HEK293T (cell line): ENCODE results near the gene CAMK2A.

Source experiments
- CTCF ChIA-PET: fragments of 350-600 bp; formaldehyde crosslinking; extraction: SDS; loops from one replicate; lab custom pipeline; 2021; ENCODE audit warnings: antibody characterized with exemption, inconsistent platforms; lab: Yijun Ruan, JAX
- POLR2A ChIA-PET: fragments of 350-600 bp; formaldehyde crosslinking; extraction: SDS; loops from one replicate; lab custom pipeline; 2020; ENCODE audit warnings: antibody characterized with exemption, inconsistent platforms; lab: Yijun Ruan, JAX
- DNase-seq: peaks from one replicate; pipeline ENCODE4 v3.0.0; 2012; ENCODE audit warnings: mixed read lengths; ENCODE audit errors: extremely low spot score
- ARNT ChIP-seq: fragments of 450-650 bp; IDR thresholded peaks from 2 replicates; pipeline ENCODE4 v1.6.1; 2017; ENCODE audit warnings: mild to moderate bottlenecking
- BHLHE40 ChIP-seq: fragments of 450-650 bp; IDR thresholded peaks from 2 replicates; pipeline ENCODE4 v1.6.1; 2016; ENCODE audit warnings: mild to moderate bottlenecking, moderate library complexity, borderline replicate concordance
- CTBP1 ChIP-seq: fragments of 450-650 bp; IDR thresholded peaks from 2 replicates; pipeline ENCODE4 v1.6.1; 2016; ENCODE audit warnings: borderline replicate concordance
- ELF4 ChIP-seq: fragments of 450-650 bp; IDR thresholded peaks from 2 replicates; pipeline ENCODE4 v1.6.1; 2017; ENCODE audit warnings: antibody characterized with exemption
- FOXA1 ChIP-seq: fragments of 450-650 bp; IDR thresholded peaks from 2 replicates; pipeline ENCODE4 v1.6.1; 2016; ENCODE audit warnings: mild to moderate bottlenecking
- FOXK2 ChIP-seq: fragments of 450-650 bp; IDR thresholded peaks from 2 replicates; pipeline ENCODE4 v1.6.1; 2016; ENCODE audit warnings: mild to moderate bottlenecking
- FOXM1 ChIP-seq: fragments of 450-650 bp; IDR thresholded peaks from 2 replicates; pipeline ENCODE4 v1.6.1; 2017; ENCODE audit warnings: mild to moderate bottlenecking, borderline replicate concordance
- HDGF ChIP-seq: fragments of 450-650 bp; IDR thresholded peaks from 2 replicates; pipeline ENCODE4 v1.6.1; 2017; ENCODE audit warnings: antibody characterized with exemption, borderline replicate concordance
- L3MBTL2 ChIP-seq: fragments of 450-650 bp; conservative IDR thresholded peaks from 2 replicates; pipeline ENCODE4 v1.6.1; 2016; ENCODE audit warnings: mild to moderate bottlenecking
- LEF1 ChIP-seq: fragments of 450-650 bp; IDR thresholded peaks from 2 replicates; pipeline ENCODE4 v1.6.1; 2017; ENCODE audit warnings: mild to moderate bottlenecking, borderline replicate concordance
- NFRKB ChIP-seq: fragments of 450-650 bp; IDR thresholded peaks from 2 replicates; pipeline ENCODE4 v1.6.1; 2016; ENCODE audit warnings: mild to moderate bottlenecking, moderate library complexity
- PKNOX1 ChIP-seq: fragments of 450-650 bp; IDR thresholded peaks from 2 replicates; pipeline ENCODE4 v1.6.1; 2016
- SP1 ChIP-seq: fragments of 450-650 bp; IDR thresholded peaks from 2 replicates; pipeline ENCODE4 v1.6.1; 2017
- SUZ12 ChIP-seq: fragments of 450-650 bp; IDR thresholded peaks from 2 replicates; pipeline ENCODE4 v1.6.1; 2016; ENCODE audit warnings: mild to moderate bottlenecking
- TARDBP ChIP-seq: fragments of 450-650 bp; IDR thresholded peaks from 2 replicates; pipeline ENCODE4 v1.6.1; 2016
- ZNF384 ChIP-seq: fragments of 450-650 bp; IDR thresholded peaks from 2 replicates; pipeline ENCODE4 v1.6.1; 2016

CAMK2A gene

DNA sequence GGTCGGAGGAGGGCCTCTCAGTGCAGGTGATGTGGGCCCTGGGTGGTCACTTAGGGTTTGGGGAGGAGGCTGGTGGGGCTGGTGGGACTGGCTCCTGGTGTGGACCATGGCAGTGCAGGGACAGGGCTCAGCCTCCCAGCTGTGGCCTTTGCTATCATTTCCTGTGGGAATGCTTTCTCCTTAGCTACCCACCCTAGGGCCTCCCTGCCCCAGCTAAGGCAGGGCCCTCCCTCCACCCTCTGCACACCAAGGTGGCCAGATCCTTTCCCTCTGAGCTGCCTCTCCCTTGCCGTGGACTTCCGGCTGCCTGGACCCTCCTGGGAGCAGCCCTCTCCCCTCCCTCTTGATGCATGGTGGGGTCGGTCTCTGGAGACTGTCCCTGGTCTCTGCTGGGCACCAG is 35.9 kb upstream of the CAMK2A start:
- ChIA-PET CTCF (no interaction called here), POLR2A (no interaction called here)
- DNase-seq, result no peak
- TF ChIP-seq TARDBP (no peak), CTBP1 (no peak), HDGF (no peak), SUZ12 (no peak), FOXK2 (no peak), FOXM1 (no peak)

DNA sequence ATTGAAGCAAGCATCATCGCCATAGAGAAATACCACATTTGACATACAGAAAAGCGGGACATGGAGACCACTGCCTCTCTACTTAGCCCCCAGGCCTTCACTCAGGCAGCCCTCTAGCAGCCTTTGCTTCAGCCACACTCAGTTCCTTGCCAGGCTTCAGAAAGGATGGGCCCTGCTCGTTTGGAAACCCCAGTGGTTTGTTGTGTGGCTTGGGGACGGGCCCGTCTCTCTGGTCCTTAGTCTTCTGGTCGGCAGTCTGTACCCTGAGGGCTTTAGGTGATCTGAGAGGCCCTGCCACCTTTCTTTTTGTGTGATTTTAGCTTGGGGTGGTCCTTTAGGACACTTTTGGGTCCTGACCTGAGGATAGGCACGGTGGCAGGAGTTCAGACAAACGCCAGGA is 34.2 kb upstream of the CAMK2A start:
- no peak for DNase-seq
- CTCF ChIA-PET, result no interaction called here
- TF ChIP-seq ELF4 (no peak), ZNF384 (no peak), PKNOX1 (no peak), FOXK2 (no peak), BHLHE40 (no peak), SUZ12 (no peak), CTBP1 (no peak), FOXM1 (no peak), SP1 (no peak), ARNT (no peak), TARDBP (no peak)
- POLR2A ChIA-PET, result no interaction called here

DNA sequence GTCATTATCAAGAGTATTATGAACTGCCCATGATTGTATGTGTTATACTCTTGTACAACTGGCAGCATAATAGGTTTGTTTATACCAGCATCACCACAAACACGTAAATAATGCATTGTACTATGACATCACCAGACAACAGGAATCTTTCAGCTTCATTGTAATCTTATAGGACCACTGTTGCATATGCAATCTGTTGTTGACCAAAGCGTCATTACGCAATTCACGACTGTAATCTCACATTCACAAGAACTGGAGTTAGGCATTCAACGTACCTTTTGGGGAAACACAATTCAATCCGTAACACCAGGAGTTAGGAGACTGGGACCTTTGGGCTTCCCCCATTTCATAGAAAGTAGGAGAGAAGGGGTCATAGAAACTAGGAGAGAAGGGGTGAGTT is 33.5 kb upstream of the CAMK2A start:
- CTCF ChIA-PET, result no interaction called here
- DNase-seq, result no peak
- POLR2A ChIA-PET, result no interaction called here
- TF ChIP-seq FOXM1 (no peak), NFRKB (no peak), FOXA1 (no peak), PKNOX1 (no peak), ARNT (no peak), LEF1 (no peak), L3MBTL2 (no peak), ELF4 (no peak), SUZ12 (no peak), BHLHE40 (no peak), SP1 (no peak), FOXK2 (no peak), CTBP1 (no peak), TARDBP (no peak), ZNF384 (no peak), HDGF (no peak)

DNA sequence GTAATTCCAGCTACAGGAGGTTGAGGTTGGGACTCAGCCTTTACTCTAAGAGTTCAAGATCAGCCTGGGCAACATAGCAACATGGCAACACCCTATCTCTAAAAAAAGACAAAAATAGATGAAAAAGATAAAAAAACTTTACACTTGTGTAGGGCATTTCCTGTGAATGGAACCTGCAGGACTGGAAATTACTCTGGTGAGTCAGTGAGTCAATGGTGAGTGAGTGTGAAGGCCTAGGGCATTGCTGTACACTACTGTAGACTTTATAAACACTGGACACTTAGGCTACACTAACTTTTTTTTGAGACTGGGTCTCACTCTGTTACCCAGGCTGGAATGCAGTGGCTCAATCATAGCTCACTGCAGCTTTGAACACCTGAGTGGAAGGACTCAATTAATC is 32.6 kb upstream of the CAMK2A start:
- DNase-seq, result no peak
- ChIA-PET CTCF (interaction anchor here (0.7 kb wide), 1 partner anchor 15 kb away, joined by 5 read pairs; no protein-coding TSS in a partner anchor), POLR2A (no interaction called here)

DNA sequence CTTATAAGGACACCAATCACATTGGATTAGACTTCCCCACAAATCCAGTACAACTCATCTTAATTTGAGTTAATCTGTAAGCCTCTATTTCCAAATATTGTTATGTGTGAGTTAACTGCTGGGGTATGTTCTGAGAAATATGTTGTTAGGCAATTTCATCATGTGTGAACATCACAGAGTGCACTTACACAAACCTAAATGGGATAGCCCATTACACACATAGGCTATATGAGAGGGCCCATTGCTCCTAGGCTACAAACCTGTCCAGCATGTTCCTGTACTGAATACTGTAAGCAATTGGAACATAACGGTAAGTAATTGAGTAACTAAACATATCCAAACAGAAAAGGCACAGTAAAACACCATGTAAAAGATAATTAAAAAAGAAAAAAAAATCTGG is 32.2 kb upstream of the CAMK2A start:
- ChIA-PET POLR2A (no interaction called here), CTCF (interaction anchor here (0.7 kb wide), 1 partner anchor 15 kb away, joined by 5 read pairs; no protein-coding TSS in a partner anchor)
- no peak for DNase-seq
- TF ChIP-seq CTBP1 (no peak), SUZ12 (no peak), ELF4 (no peak), SP1 (no peak), FOXA1 (no peak), ZNF384 (no peak), FOXK2 (no peak), LEF1 (no peak), ARNT (no peak), PKNOX1 (no peak), HDGF (no peak), BHLHE40 (no peak), NFRKB (no peak), FOXM1 (no peak), TARDBP (no peak), L3MBTL2 (no peak)

More for the DNA sequence above, 32.6 kb upstream of the CAMK2A start:
- TF ChIP-seq ELF4 (no peak), PKNOX1 (no peak), BHLHE40 (no peak), ZNF384 (no peak), FOXK2 (no peak), ARNT (no peak), SUZ12 (no peak), HDGF (no peak), FOXA1 (no peak), CTBP1 (no peak), SP1 (no peak), TARDBP (no peak), L3MBTL2 (no peak), NFRKB (no peak)
